ENCODE measurements around the gene C1QTNF12. TPM values are rescaled to one million over a fixed set of nuclear protein-coding genes. Genes with fewer than 3 reads are reported as not detected.
"Not testable (repeated sequence)": the region's sequence is repeated elsewhere in the genome, so short reads cannot be mapped to it uniquely, and the experiment has no call there.

C1QTNF12 gene
- polyA plus RNA-seq, 1 of the 3 experiments (the other 2 are of a cell fraction) = 0.59 TPM

DNA sequence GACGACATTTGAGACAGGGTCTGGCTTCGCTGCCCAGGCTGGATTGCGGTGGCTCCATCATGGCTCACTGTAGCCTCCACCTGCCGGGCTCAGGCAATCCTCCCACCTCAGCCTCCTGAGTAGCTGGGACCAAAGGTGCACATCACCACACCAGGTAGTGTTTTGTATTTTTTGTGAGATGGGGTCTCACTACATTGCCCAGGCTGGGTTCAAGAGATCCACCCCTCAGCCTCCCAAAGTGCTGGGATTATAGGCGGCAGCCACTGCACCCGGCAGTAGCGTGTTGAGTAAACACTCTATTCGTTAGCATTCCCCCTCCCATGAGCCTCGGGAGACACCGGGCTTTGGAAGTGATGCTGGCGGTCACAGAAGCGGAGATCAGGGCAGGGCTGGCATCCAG, 6.8 kb upstream of the C1QTNF12 start:
- Histone ChIP-seq H3K9me2 (no peaks in the 10 kb centered on the region), H3K27me3 (ENCODE audit: insufficient read depth) (no peaks in the 10 kb centered on the region), H4K20me1 (ENCODE audit: insufficient read depth) (0 out of 2 replicates have a peak, but pooled peaks cover 3% of the 10 kb centered on the region), H2AFZ (ENCODE audit: low read depth) (no peak overlapping the region), H3K4me2 (no peak overlapping the region), H3K9ac (no peak overlapping the region), H3K27ac (ENCODE audit: low read depth in 2 of 2, low read length in 1 of 2) (no peak overlapping the region), H3K9me3 (no peaks in the 10 kb centered on the region), H3F3A (replicated peaks; ENCODE audit: insufficient read depth) (no peaks in the 10 kb centered on the region), H3K79me2 (ENCODE audit: insufficient read depth) (no peaks in the 10 kb centered on the region), H3K4me3 (ENCODE audit: low read depth in 2 of 2, low read length in 1 of 2) (no peak overlapping the region), H3K4me1 (ENCODE audit: control insufficient read depth in 1 of 2, insufficient read depth in 2 of 2, low read depth in 1 of 2, low read length in 1 of 2) (no peaks in the 10 kb centered on the region; a peak in 1 of 4 replicates), H3K36me3 (replicated peaks in 1 of 2; ENCODE audit: control insufficient read depth in 1 of 2, insufficient read depth in 2 of 2, low read length in 1 of 2) (peaks cover 0 to 37% of the 10 kb centered on the region in 2 experiments)
- WGBS (ENCODE audit: low lambda C conversion rate) = 97% methylated on average over 8 of the region's 12 CpGs
- TF ChIP-seq, protein P1, sequence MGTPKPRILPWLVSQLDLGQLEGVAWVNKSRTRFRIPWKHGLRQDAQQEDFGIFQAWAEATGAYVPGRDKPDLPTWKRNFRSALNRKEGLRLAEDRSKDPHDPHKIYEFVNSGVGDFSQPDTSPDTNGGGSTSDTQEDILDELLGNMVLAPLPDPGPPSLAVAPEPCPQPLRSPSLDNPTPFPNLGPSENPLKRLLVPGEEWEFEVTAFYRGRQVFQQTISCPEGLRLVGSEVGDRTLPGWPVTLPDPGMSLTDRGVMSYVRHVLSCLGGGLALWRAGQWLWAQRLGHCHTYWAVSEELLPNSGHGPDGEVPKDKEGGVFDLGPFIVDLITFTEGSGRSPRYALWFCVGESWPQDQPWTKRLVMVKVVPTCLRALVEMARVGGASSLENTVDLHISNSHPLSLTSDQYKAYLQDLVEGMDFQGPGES (IDR thresholded peaks at IDR 0.05; ENCODE audit: low read depth, low read length) = no peak
- TF ChIP-seq FOXM1 (IDR thresholded peaks at IDR 0.05; ENCODE audit: low read depth) (no peak), GABPA (IDR thresholded peaks at IDR 0.05; ENCODE audit: low read depth) (no peak), RAD21 (IDR thresholded peaks at IDR 0.05; ENCODE audit: low read length) (no peak), CHD2 (IDR thresholded peaks at IDR 0.05; ENCODE audit: low read length, partially characterized antibody) (no peak), YY1 (IDR thresholded peaks at IDR 0.05; ENCODE audit: low read depth) (no peak), NRF1 (IDR thresholded peaks at IDR 0.05; ENCODE audit: low read depth, low read length) (no peak)
- TF ChIP-seq, protein P2, sequence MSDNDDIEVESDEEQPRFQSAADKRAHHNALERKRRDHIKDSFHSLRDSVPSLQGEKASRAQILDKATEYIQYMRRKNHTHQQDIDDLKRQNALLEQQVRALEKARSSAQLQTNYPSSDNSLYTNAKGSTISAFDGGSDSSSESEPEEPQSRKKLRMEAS (IDR thresholded peaks at IDR 0.05; ENCODE audit: low read depth) = no peak
- TF ChIP-seq, protein P3, sequence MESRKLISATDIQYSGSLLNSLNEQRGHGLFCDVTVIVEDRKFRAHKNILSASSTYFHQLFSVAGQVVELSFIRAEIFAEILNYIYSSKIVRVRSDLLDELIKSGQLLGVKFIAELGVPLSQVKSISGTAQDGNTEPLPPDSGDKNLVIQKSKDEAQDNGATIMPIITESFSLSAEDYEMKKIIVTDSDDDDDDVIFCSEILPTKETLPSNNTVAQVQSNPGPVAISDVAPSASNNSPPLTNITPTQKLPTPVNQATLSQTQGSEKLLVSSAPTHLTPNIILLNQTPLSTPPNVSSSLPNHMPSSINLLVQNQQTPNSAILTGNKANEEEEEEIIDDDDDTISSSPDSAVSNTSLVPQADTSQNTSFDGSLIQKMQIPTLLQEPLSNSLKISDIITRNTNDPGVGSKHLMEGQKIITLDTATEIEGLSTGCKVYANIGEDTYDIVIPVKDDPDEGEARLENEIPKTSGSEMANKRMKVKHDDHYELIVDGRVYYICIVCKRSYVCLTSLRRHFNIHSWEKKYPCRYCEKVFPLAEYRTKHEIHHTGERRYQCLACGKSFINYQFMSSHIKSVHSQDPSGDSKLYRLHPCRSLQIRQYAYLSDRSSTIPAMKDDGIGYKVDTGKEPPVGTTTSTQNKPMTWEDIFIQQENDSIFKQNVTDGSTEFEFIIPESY (IDR thresholded peaks at IDR 0.05; ENCODE audit: borderline replicate concordance, low read depth) = no peak
- TF ChIP-seq, protein P4, sequence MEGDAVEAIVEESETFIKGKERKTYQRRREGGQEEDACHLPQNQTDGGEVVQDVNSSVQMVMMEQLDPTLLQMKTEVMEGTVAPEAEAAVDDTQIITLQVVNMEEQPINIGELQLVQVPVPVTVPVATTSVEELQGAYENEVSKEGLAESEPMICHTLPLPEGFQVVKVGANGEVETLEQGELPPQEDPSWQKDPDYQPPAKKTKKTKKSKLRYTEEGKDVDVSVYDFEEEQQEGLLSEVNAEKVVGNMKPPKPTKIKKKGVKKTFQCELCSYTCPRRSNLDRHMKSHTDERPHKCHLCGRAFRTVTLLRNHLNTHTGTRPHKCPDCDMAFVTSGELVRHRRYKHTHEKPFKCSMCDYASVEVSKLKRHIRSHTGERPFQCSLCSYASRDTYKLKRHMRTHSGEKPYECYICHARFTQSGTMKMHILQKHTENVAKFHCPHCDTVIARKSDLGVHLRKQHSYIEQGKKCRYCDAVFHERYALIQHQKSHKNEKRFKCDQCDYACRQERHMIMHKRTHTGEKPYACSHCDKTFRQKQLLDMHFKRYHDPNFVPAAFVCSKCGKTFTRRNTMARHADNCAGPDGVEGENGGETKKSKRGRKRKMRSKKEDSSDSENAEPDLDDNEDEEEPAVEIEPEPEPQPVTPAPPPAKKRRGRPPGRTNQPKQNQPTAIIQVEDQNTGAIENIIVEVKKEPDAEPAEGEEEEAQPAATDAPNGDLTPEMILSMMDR (IDR thresholded peaks at IDR 0.05) = no peak
- ChIA-PET CTCF (interaction anchor here (1.4 kb wide), 1 partner anchor 131 kb away, joined by 6 read pairs; no protein-coding TSS in a partner anchor), POLR2A (no interaction called here)
- no peak for DNase-seq

DNA sequence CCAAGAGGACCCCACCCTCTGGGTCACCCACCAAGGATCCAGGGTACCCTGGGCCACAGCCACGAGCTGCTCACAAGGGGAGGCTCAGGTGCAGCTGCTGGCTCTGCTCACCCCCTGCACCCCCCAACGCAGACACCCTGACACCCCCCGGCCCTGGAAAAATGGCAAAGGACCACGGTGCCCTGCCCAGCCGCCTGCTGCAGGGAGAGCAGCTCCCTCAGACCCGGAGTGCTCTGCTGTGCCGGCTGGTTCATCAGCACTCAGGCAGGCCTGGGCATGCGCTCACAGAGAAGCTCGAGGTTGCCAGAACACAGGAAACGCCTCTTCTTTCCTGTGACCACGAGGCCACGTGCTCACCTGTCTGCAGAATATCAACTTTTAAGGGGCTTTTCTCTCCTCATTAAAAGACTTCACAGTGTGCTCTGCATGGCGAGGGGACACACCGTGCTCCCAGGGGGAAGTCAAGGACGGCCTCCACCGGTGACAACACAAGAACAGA, 4.3 kb upstream of the C1QTNF12 start:
- Histone ChIP-seq H3K4me3 (ENCODE audit: low read depth in 2 of 2, low read length in 1 of 2) (no peak overlapping the region), H3K27me3 (ENCODE audit: insufficient read depth) (no peaks in the 10 kb centered on the region), H3K4me1 (ENCODE audit: control insufficient read depth in 1 of 2, insufficient read depth in 2 of 2, low read depth in 1 of 2, low read length in 1 of 2) (no peaks in the 10 kb centered on the region; a peak in 1 of 4 replicates), H3K9me3 (no peaks in the 10 kb centered on the region), H3K36me3 (replicated peaks in 1 of 2; ENCODE audit: control insufficient read depth in 1 of 2, insufficient read depth in 2 of 2, low read length in 1 of 2) (peaks cover 0 to 27% of the 10 kb centered on the region in 2 experiments), H3F3A (replicated peaks; ENCODE audit: insufficient read depth) (no peaks in the 10 kb centered on the region), H3K79me2 (ENCODE audit: insufficient read depth) (no peaks in the 10 kb centered on the region), H2AFZ (ENCODE audit: low read depth) (no peak overlapping the region), H3K4me2 (no peak overlapping the region), H3K27ac (ENCODE audit: low read depth in 2 of 2, low read length in 1 of 2) (peak overlapping the region in 1 of 2 experiments; percentile 6; a peak in 1 of 4 replicates), H3K9me2 (no peaks in the 10 kb centered on the region), H4K20me1 (ENCODE audit: insufficient read depth) (no peaks in the 10 kb centered on the region), H3K9ac (no peak overlapping the region)
- ChIA-PET POLR2A (interaction anchor here (0.6 to 1.4 kb wide), 2 partner anchors 12 to 62 kb away, joined by 3 read pairs; no protein-coding TSS in a partner anchor), CTCF (interaction anchor here (0.6 to 3.3 kb wide), 13 partner anchors 10 to 249 kb away, joined by 3 to 61 read pairs (median 4); no protein-coding TSS in a partner anchor)
- 89% methylated on average over 11 of the region's 16 CpGs for WGBS (ENCODE audit: low lambda C conversion rate)
- no peak for DNase-seq
- TF ChIP-seq, protein P2 (IDR thresholded peaks at IDR 0.05; ENCODE audit: low read depth) = 0 out of 2 replicates have a peak, but pooled peaks have one; percentile 37
- TF ChIP-seq NFIC (IDR thresholded peaks at IDR 0.05; ENCODE audit: borderline replicate concordance) = no peak

DNA sequence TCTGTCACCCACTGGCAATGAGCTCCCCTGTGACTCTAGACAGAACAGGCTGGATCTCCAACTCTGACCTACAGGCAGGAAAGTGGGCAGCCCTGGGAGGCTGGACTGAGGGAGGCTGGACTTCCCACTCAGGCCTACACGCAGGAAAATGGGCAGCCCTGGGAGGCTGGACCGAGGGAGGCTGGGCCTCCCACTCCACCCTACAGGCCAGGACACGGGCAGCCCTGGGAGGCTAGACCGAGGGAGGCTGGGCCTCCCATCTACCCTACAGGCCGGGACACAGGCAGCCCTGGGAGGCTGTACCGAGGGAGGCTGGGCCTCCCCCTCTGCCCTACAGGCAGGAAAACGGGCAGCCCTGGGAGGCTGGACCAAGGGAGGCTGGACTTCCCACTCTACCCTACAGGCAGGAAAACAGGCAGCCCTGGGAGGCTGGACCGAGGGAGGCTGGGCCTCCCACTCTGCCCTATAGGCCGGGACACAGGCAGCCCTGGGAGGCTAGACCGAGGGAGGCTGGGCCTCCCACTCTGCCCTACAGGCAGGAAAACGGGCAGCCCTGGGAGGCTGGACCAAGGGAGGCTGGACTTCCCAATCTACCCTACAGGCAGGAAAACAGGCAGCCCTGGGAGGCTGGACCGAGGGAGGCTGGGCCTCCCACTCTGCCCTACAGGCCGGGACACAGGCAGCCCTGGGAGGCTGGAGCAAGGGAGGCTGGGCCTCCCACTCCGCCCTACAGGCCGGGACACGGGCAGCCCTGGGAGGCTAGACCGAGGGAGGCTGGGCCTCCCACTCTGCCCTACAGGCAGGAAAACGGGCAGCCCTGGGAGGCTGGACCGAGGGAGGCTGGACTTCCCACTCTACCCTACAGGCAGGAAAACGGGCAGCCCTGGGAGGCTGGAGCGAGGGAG, 1.7 kb upstream of the C1QTNF12 start:
- CTCF ChIA-PET = interaction anchor here (1.4 to 3.3 kb wide), 2 partner anchors 36 to 126 kb away, joined by 3 to 19 read pairs; no protein-coding TSS in a partner anchor
- H2AFZ ChIP-seq (ENCODE audit: low read depth); H3K9me3 ChIP-seq; H3K9ac ChIP-seq; H3F3A ChIP-seq (replicated peaks; ENCODE audit: insufficient read depth); POLR2A ChIA-PET; H3K4me2 ChIP-seq; H3K9me2 ChIP-seq; H3K4me3 ChIP-seq (ENCODE audit: low read depth in 2 of 2, low read length in 1 of 2); H3K36me3 ChIP-seq (replicated peaks in 1 of 2; ENCODE audit: control insufficient read depth in 1 of 2, insufficient read depth in 2 of 2, low read length in 1 of 2); H3K79me2 ChIP-seq (ENCODE audit: insufficient read depth); H3K4me1 ChIP-seq (ENCODE audit: control insufficient read depth in 1 of 2, insufficient read depth in 2 of 2, low read depth in 1 of 2, low read length in 1 of 2); DNase-seq; H3K27me3 ChIP-seq (ENCODE audit: insufficient read depth); H3K27ac ChIP-seq (ENCODE audit: low read depth in 2 of 2, low read length in 1 of 2); H4K20me1 ChIP-seq (ENCODE audit: insufficient read depth): not testable (repeated sequence)
- 84% methylated on average over 5 of the region's 21 CpGs for WGBS (ENCODE audit: low lambda C conversion rate)

All from SK-N-SH (cell line).